ENCODE data around the gene NTM. TPM values are rescaled to one million over a fixed set of nuclear protein-coding genes. Genes with fewer than 3 reads are reported as not detected.
A peak's percentile ranks its signal among the peaks of the same experiment; 100 is the strongest.
"Not testable (repeated sequence)": the region's sequence is repeated elsewhere in the genome, so short reads cannot be mapped to it uniquely, and the experiment has no call there.

The NTM gene
- total RNA-seq, 2 donors from 2014 or later, result 19.1 to 44.7 TPM

DNA sequence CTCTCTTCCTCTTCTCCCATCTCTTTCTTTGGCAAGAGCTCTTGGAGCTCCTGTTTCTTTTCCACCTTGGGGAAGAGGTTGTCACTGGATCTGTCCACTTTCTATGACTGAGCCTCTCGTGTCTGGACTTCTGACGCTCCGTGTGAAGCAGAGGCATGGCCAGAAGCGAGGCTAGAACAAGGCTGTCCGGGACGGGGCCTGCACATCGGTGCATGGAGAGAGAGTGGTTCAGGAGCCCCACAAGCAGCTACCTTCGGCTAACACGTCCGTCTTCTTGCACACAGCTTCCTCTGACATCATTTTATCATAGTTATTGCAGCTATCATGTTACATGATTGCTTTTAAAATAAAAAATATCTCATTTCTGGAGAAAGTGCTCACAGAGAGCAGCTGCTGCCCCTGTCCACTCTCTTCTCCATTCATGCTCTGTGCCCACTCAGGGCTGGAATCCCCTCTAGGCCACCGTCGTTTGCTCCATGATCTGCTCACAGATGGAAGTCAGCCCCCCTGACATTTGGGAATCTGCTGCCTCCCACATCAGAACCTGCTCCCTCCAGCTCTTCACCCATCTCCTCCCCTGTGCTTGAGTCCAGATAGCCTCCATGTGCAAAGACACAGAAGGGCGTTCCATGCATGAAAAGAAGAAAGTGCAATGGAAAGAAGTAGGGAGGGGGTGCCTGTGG is 308.4 kb downstream of the NTM start:
- no peak overlapping the region for H3K4me3 ChIP-seq
- H3K27ac ChIP-seq, result no peak overlapping the region
- H3K27me3 ChIP-seq, result no peaks in the 10 kb centered on the region
- TF ChIP-seq, protein P1, sequence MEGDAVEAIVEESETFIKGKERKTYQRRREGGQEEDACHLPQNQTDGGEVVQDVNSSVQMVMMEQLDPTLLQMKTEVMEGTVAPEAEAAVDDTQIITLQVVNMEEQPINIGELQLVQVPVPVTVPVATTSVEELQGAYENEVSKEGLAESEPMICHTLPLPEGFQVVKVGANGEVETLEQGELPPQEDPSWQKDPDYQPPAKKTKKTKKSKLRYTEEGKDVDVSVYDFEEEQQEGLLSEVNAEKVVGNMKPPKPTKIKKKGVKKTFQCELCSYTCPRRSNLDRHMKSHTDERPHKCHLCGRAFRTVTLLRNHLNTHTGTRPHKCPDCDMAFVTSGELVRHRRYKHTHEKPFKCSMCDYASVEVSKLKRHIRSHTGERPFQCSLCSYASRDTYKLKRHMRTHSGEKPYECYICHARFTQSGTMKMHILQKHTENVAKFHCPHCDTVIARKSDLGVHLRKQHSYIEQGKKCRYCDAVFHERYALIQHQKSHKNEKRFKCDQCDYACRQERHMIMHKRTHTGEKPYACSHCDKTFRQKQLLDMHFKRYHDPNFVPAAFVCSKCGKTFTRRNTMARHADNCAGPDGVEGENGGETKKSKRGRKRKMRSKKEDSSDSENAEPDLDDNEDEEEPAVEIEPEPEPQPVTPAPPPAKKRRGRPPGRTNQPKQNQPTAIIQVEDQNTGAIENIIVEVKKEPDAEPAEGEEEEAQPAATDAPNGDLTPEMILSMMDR (IDR thresholded peaks at IDR 0.05), result no peak
- H3K36me3 ChIP-seq, result no peaks in the 10 kb centered on the region
- DNase-seq (ENCODE audit: low spot score), result no peak
- H3K4me1 ChIP-seq, result no peaks in the 10 kb centered on the region
- H3K9me3 ChIP-seq, result no peaks in the 10 kb centered on the region

DNA sequence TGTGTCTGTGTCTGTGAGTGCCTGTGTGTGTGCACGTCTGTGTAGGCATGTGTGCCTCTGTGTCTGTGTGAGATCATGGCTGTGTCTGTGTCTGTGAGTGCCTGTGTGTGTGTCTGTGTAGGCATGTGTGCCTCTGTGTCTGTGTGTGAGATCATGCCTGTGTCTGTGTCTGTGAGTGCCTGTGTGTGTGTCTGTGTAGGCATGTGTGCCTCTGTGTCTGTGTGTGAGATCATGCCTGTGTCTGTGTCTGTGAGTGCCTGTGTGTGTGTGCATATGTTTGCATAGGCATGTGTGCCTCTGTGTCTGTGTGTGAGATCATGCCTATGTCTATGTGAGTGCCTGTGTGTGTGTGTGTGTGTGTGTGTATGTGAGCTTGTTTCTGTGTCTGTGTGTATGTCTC is 310.0 kb downstream of the NTM start:
- H3K4me3 ChIP-seq; H3K4me1 ChIP-seq; H3K27me3 ChIP-seq; H3K27ac ChIP-seq; H3K9me3 ChIP-seq; H3K36me3 ChIP-seq; DNase-seq (ENCODE audit: low spot score): not testable (repeated sequence)

DNA sequence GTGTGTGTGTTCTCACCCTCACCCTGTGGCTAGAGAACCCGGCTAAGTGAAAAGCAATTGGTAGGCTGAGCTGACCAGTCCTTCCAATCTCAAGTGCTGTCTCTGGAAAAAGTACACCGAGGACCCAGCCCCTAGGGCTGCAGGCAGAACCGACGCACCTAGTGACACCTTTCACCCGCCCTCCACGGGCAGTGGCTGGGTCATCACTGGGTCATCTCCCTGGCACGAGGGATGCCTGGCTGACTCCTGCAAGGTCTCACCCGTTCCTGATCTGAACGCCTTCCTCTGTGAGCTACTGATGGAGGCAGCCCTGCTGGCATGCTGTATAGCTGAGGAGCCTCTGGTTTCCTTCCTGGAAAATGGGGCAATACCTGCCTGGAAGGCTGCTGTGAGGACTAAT is 311.5 kb downstream of the NTM start:
- no peaks in the 10 kb centered on the region for H3K4me1 ChIP-seq
- H3K27ac ChIP-seq, result no peak overlapping the region
- H3K36me3 ChIP-seq, result no peaks in the 10 kb centered on the region
- TF ChIP-seq, protein P1 (IDR thresholded peaks at IDR 0.05), result no peak
- no peaks in the 10 kb centered on the region for H3K9me3 ChIP-seq
- no peak for DNase-seq (ENCODE audit: low spot score)
- no peak overlapping the region for H3K4me3 ChIP-seq
- no peaks in the 10 kb centered on the region for H3K27me3 ChIP-seq

DNA sequence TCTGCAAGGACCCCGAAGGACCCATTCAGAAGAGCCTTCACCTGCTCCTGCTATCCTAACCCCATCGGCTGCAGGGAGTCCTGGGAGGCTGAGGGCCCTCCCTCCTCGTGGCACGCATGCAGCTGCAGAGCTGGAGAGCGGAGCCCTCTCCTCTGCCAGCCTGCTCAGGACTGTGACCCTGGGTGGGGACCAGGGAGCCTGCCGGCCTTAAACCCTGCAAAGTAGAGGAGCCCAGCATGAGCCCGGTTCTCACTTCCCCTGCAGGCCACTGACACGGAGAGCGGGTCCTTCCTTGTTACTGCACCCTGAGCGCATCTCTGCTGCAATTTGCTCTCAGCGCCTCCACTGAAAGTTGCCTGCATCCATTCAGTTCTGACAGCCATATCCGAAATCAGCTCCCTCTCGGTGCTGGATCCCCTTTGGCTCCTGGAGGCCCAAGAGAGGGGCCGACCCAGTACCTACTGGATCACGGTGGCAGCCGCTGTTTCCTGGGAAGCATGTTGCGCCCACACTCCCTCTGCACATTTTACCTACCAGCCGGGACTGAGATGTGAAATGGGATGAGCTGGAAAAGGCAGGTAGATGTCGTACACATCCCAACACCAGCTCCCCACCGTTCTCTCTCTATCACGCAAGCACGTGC is 312.1 kb downstream of the NTM start:
- no peak overlapping the region for H3K4me3 ChIP-seq

DNA sequence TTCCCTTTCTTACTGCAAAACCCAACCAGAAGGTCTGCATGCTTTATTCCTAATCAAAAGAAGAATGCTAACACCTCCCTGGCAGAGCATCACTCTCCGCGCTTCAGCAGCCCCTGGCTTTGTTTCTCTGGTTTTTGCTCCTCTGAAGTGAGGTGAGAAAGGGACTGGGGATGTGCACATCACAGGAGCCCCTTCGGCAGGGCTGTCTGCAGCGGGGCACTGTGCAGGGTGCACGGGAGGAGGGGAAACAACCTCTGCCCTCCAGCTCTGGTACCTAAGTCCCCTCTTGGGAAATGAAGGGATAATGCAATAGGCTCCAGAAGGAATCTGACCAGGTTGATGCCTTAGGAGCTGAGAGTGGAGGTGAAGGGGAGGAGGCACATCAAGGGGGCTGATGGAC is 312.7 kb downstream of the NTM start:
- peak; percentile 23 for DNase-seq (ENCODE audit: low spot score)
- TF ChIP-seq, protein P1 (IDR thresholded peaks at IDR 0.05), result no peak

More for the DNA sequence above, 312.1 kb downstream of the NTM start:
- TF ChIP-seq, protein P1 (IDR thresholded peaks at IDR 0.05), result no peak
- Histone ChIP-seq H3K27me3 (no peaks in the 10 kb centered on the region), H3K9me3 (no peaks in the 10 kb centered on the region), H3K4me1 (no peaks in the 10 kb centered on the region), H3K36me3 (no peaks in the 10 kb centered on the region), H3K27ac (no peak overlapping the region)
- DNase-seq (ENCODE audit: low spot score), result no peak

DNA sequence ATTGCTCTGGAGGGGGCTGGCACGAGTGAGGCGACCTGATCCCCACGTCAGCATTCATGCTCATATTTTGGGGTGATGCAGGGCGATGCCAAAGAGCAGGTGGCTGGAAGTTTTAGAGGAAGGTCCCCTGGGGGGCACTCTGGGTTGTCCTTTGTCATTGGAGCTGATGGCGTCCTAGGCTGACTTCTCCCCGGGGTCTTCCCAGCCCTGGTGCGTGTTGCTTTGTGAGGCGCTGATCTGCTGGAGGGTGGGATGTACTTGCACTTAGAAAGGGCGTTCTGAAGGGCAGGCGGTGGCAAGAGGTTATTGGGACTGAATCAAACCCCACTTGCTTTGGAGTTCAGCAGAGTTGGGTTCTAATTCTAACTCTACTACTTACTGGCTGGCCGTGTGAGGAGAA is 313.3 kb downstream of the NTM start:
- H3K9me3 ChIP-seq, result no peaks in the 10 kb centered on the region
- H3K27ac ChIP-seq, result no peak overlapping the region
- peaks cover 0 to 7% of the 10 kb centered on the region in 2 donors for H3K4me1 ChIP-seq
- no peaks in the 10 kb centered on the region for H3K36me3 ChIP-seq
- no peak overlapping the region for H3K4me3 ChIP-seq
- TF ChIP-seq, protein P1 (IDR thresholded peaks at IDR 0.05), result no peak
- H3K27me3 ChIP-seq, result no peaks in the 10 kb centered on the region
- DNase-seq (ENCODE audit: low spot score), result no peak

More for the DNA sequence above, 312.7 kb downstream of the NTM start:
- no peaks in the 10 kb centered on the region for H3K9me3 ChIP-seq
- H3K27ac ChIP-seq, result no peak overlapping the region
- no peak overlapping the region for H3K4me3 ChIP-seq
- no peaks in the 10 kb centered on the region for H3K27me3 ChIP-seq
- no peaks in the 10 kb centered on the region for H3K36me3 ChIP-seq
- H3K4me1 ChIP-seq, result peaks cover 0 to 3% of the 10 kb centered on the region in 2 donors
